ENCODE results near the gene MAS1.
"Not testable (repeated sequence)": the region's sequence is repeated elsewhere in the genome, so short reads cannot be mapped to it uniquely, and the experiment has no call there.

MAS1 gene

DNA sequence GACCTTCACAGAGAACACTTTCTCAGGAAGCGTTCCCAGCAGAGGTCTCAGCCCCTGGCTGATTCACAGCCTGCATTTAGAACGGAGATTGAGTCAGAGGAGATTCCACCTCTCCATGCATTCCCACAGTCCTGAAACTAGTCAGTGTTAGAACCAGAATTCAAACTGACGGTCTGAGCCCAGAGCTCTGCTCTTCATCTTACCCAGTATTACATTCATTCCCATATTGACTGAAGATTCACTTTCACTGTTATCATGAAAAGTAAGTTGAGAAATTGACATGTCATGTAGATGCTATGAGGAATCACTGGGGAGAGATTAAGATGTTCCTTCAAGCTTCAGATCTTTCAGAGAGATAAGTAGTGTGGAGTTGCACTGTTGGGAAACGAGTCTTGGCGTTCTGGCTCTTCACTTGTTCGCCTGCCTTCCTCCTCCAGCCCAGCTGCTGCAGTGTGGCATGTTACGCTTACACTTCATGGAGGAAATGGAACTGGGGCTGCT, 28.3 kb downstream of the MAS1 start:
- no peak for DNase-seq

DNA sequence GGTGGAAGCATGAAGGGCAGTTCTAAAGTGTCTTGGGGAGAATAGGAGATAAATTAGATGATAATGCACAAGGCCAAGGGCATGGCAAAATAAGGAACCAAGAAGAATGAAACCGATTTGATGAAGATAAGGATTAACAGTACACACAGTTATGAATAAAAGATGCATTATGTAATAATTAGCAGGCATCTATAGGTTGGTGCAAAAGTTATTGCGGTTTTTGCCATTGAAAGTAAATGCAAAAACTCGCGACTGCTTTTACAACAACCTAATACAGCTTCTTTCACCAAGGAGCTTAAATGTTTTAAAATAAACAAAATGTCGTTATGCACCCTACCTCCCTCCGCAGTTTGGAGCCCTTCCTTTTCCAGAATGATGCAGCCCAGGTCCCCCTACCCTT, 29.0 kb downstream of the MAS1 start:
- DNase-seq: no peak

DNA sequence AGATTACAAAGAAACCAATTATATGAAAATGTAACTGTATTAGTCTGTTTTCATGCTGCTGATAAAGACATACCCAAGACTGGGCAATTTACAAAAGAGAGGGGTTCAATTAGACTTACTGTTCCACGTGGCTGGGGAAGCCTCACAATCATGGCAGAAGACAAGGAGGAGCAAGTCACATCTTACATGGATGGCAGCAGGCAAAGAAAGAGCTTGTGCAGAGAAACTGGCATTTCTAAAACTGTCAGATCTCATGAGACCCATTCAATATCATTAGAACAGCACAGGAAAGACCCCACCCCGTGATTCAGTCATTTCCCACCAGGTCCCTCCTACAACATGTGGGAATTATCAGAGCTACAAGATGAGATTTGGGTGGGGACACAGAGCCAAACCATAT, 33.4 kb downstream of the MAS1 start:
- not testable (repeated sequence) for DNase-seq

- DNase-seq: no peak
Observed at GRCh38 chr6:159926542-159927203, 35.9 kb downstream of the MAS1 start.

- no peak for DNase-seq
Observed at GRCh38 chr6:159929819-159930218, 39.0 kb downstream of the MAS1 start.

- DNase-seq: no peak
Observed at GRCh38 chr6:159931112-159931511, 40.3 kb downstream of the MAS1 start.

GRCh38 chr6:159931846-159932245, 41.1 kb downstream of the MAS1 start:
- no peak for DNase-seq

GRCh38 chr6:159933077-159933476, 42.3 kb downstream of the MAS1 start:
- DNase-seq: no peak

- no peak for DNase-seq
Observed at GRCh38 chr6:159934181-159934580, 43.4 kb downstream of the MAS1 start.

GRCh38 chr6:159935065-159935464, 44.3 kb downstream of the MAS1 start:
- no peak for DNase-seq

DNA sequence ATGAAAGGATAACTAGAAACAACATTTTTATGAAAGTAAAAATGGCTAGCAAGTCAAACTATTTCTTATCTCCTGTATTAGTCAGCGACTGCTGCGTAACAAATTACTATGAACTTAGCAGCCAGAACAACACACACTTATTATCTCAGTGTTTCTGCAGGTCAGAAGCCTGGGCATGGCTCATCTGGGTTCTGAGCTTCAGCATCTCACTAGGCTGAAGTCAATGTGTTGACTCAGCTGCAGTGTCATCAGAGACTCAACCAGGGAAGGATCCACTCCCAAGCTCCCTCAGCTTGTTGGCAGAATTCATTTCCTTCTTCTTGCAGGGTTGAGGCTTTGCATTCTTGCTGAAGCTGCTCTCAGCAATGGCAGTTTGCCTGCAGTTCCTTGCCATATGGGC, 44.8 kb downstream of the MAS1 start:
- no peak for DNase-seq

DNA sequence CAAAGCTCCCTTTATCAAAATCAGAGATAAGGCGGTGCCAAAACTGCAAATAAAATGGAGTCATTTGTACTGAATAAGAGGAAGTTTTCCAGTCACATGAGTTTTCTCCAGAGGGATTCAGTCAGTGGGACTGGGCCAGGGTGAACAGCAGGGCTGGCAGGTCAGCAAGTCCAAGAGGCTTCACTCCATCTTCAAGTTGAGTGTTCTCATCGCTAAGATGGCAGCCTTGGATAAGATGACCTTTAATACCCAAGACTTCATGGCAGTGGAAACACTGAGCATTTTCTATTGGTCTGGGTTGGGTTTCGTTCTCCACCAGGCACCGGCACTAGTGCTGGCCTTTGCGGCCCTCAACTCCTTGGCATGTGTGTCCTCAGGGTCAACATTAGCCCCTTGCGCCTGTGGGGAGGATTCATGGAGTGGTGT, 48.8 kb downstream of the MAS1 start:
- DNase-seq: no peak
